ENCODE results near the gene TCP11L2.

- TF ChIP-seq RFX5 (IDR thresholded peaks at IDR 0.05; ENCODE audit: low read depth, low read length) (no peak), MAFK (IDR thresholded peaks at IDR 0.05; ENCODE audit: low read length) (no peak), PTBP1 (IDR thresholded peaks at IDR 0.05; ENCODE audit: low read depth, low read length) (no peak), CBFB (CRISPR knock-in tag; IDR thresholded peaks at IDR 0.05) (no peak), POLR2A (conservative IDR thresholded peaks at IDR 0.05) (no peak), EP300 (IDR thresholded peaks at IDR 0.05; ENCODE audit: low read length) (no peak), SREBF2 (CRISPR knock-in tag; IDR thresholded peaks at IDR 0.05) (no peak), SRSF7 (optimal IDR thresholded peaks at IDR 0.05; ENCODE audit: low read depth, low read length) (no peak)
- TF ChIP-seq, protein P1, sequence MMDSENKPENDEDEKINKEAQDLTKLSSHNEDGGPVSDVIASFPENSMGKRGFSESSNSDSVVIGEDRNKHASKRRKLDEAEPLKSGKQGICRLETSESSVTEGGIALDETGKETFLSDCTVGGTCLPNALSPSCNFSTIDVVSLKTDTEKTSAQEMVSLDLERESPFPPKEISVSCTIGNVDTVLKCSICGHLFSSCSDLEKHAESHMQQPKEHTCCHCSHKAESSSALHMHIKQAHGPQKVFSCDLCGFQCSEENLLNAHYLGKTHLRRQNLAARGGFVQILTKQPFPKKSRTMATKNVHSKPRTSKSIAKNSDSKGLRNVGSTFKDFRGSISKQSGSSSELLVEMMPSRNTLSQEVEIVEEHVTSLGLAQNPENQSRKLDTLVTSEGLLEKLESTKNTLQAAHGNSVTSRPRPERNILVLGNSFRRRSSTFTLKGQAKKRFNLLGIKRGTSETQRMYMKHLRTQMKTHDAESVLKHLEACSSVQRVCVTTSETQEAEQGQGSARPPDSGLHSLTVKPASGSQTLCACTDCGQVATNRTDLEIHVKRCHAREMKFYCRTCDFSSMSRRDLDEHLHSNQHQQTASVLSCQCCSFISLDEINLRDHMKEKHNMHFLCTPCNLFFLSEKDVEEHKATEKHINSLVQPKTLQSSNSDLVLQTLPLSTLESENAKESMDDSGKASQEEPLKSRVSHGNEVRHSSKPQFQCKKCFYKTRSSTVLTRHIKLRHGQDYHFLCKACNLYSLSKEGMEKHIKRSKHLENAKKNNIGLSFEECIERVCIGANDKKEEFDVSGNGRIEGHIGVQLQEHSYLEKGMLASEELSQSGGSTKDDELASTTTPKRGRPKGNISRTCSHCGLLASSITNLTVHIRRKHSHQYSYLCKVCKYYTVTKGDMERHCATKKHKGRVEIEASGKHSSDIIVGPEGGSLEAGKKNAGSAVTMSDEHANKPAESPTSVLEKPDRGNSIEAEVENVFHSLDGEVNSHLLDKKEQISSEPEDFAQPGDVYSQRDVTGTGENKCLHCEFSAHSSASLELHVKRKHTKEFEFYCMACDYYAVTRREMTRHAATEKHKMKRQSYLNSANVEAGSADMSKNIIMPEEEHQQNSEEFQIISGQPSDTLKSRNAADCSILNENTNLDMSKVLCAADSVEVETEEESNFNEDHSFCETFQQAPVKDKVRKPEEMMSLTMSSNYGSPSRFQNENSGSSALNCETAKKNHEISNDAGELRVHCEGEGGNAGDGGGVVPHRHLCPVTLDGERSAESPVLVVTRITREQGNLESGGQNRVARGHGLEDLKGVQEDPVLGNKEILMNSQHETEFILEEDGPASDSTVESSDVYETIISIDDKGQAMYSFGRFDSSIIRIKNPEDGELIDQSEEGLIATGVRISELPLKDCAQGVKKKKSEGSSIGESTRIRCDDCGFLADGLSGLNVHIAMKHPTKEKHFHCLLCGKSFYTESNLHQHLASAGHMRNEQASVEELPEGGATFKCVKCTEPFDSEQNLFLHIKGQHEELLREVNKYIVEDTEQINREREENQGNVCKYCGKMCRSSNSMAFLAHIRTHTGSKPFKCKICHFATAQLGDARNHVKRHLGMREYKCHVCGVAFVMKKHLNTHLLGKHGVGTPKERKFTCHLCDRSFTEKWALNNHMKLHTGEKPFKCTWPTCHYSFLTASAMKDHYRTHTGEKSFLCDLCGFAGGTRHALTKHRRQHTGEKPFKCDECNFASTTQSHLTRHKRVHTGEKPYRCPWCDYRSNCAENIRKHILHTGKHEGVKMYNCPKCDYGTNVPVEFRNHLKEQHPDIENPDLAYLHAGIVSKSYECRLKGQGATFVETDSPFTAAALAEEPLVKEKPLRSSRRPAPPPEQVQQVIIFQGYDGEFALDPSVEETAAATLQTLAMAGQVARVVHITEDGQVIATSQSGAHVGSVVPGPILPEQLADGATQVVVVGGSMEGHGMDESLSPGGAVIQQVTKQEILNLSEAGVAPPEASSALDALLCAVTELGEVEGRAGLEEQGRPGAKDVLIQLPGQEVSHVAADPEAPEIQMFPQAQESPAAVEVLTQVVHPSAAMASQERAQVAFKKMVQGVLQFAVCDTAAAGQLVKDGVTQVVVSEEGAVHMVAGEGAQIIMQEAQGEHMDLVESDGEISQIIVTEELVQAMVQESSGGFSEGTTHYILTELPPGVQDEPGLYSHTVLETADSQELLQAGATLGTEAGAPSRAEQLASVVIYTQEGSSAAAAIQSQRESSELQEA (IDR thresholded peaks at IDR 0.05; ENCODE audit: low read depth), result no peak
Measured at GRCh38 chr12:106290666-106291065, 11.9 kb upstream of the TCP11L2 start.
